SK-N-SH (cell line): ENCODE measurements around the gene ARHGEF6. TPM values are rescaled to one million over a fixed set of nuclear protein-coding genes. Genes with fewer than 3 reads are reported as not detected.

Source experiments
- CTCF ChIA-PET: fragments of 300-600, 350-600 bp; formaldehyde crosslinking; extraction: SDS; loops from one replicate; lab custom pipeline; 2021; lab: Yijun Ruan, JAX
- POLR2A ChIA-PET: fragments of 350-600 bp; sonication (Branson Sonifier 250); formaldehyde crosslinking; extraction: SDS; loops from one replicate; lab custom pipeline; 2020; ENCODE audit warnings: antibody characterized with exemption, inconsistent platforms; lab: Yijun Ruan, JAX
- DNase-seq: peaks from one replicate; pipeline ENCODE4 v3.0.0; 2012
- H2AFZ ChIP-seq: fragments of 200-600 bp; sonication (generic); 2 replicates; pipeline ENCODE4 v1.8.1; 2016; ENCODE audit warnings: antibody characterized with exemption, mild to moderate bottlenecking, low read depth
- H3F3A ChIP-seq: fragments of 200-600 bp; sonication (generic); replicated peaks from 2 replicates; pipeline ENCODE3; 2016; ENCODE audit warnings: antibody characterized with exemption, mild to moderate bottlenecking; ENCODE audit not compliant: insufficient read depth
- H3K27ac ChIP-seq, 2 experiments: fragments of 200-500 bp in 1 of 2; fragments of 200-600 bp in 1 of 2; sonication (Bioruptor generic) in 1 of 2; sonication (generic), shearing (Covaris generic) in 1 of 2; 2 replicates each; pipeline versions ENCODE4 v1.5.1 to v1.6.1; 2014 to 2016; ENCODE audit warnings: low read depth in 2 of 2, inconsistent platforms in 1 of 2, low read length in 1 of 2, mild to moderate bottlenecking in 1 of 2, mixed read lengths in 1 of 2
- H3K27me3 ChIP-seq: fragments of 200-600 bp; sonication (generic), shearing (Covaris generic); 2 replicates; pipeline ENCODE4 v1.6.1; 2016; ENCODE audit warnings: mixed run types; ENCODE audit not compliant: insufficient read depth
- H3K36me3 ChIP-seq, 2 experiments: fragments of 200-500 bp in 1 of 2; fragments of 200-600 bp in 1 of 2; sonication (Bioruptor generic) in 1 of 2; sonication (generic) in 1 of 2; replicated peaks in 1 of 2; 2 replicates each; pipeline versions ENCODE3 to v1.5.1; 2014 to 2016; ENCODE audit warnings: low read length in 1 of 2, mild to moderate bottlenecking in 1 of 2; ENCODE audit not compliant: insufficient read depth in 2 of 2, control insufficient read depth in 1 of 2
- H3K4me1 ChIP-seq, 2 experiments: fragments of 200-500 bp in 1 of 2; fragments of 200-600 bp in 1 of 2; sonication (Bioruptor generic) in 1 of 2; sonication (generic), shearing (Covaris generic) in 1 of 2; 2 replicates each; pipeline versions ENCODE4 v1.5.1 to v1.6.1; 2014 to 2016; ENCODE audit warnings: low read depth in 1 of 2, low read length in 1 of 2, mixed run types in 1 of 2; ENCODE audit not compliant: insufficient read depth in 2 of 2, control insufficient read depth in 1 of 2
- H3K4me2 ChIP-seq: fragments of 200-600 bp; sonication (generic), shearing (Covaris generic); 2 replicates; pipeline ENCODE4 v1.6.1; 2017; ENCODE audit warnings: mixed run types
- H3K4me3 ChIP-seq, 2 experiments: fragments of 200-500 bp in 1 of 2; fragments of 200-600 bp in 1 of 2; sonication (Bioruptor generic) in 1 of 2; sonication (generic), shearing (Covaris generic) in 1 of 2; 2 replicates each; pipeline versions ENCODE4 v1.5.1 to v1.8.1; 2014 to 2016; ENCODE audit warnings: low read depth in 2 of 2, inconsistent platforms in 1 of 2, low read length in 1 of 2, mild to moderate bottlenecking in 1 of 2, mixed read lengths in 1 of 2, moderate library complexity in 1 of 2
- H3K79me2 ChIP-seq: fragments of 200-600 bp; sonication (generic); 2 replicates; pipeline ENCODE4 v1.8.1; 2017; ENCODE audit warnings: mild to moderate bottlenecking; ENCODE audit not compliant: insufficient read depth
- H3K9ac ChIP-seq: fragments of 200-600 bp; sonication (generic); 2 replicates; pipeline ENCODE4 v1.6.1; 2017; ENCODE audit warnings: mixed run types
- H3K9me2 ChIP-seq: fragments of 200-600 bp; sonication (generic); 2 replicates; pipeline ENCODE4 v1.6.1; 2017; ENCODE audit warnings: mixed run types
- H3K9me3 ChIP-seq: fragments of 200-600 bp; sonication (generic); 2 replicates; pipeline ENCODE4 v1.6.1; 2017; ENCODE audit warnings: mixed run types, mild to moderate bottlenecking, moderate library complexity
- H4K20me1 ChIP-seq: fragments of 200-600 bp; sonication (generic); 2 replicates; pipeline ENCODE4 v1.6.1; 2017; ENCODE audit warnings: mild to moderate bottlenecking, mixed run types; ENCODE audit not compliant: insufficient read depth
- GABPA ChIP-seq: IDR thresholded peaks from 2 replicates; pipeline ENCODE4 v1.4.0; 2012; ENCODE audit warnings: low read depth, mild to moderate bottlenecking
- GATA2 ChIP-seq: sonication (generic); formaldehyde crosslinking; IDR thresholded peaks from 2 replicates; pipeline ENCODE4 v1.5.0; 2020; ENCODE audit warnings: mild to moderate bottlenecking, missing genetic modification reagents
- JUND ChIP-seq: IDR thresholded peaks from 2 replicates; pipeline ENCODE4 v1.4.0; 2012
- MAX ChIP-seq: IDR thresholded peaks from 2 replicates; pipeline ENCODE4 v1.4.0; 2012; ENCODE audit warnings: low read depth
- PBX3 ChIP-seq: IDR thresholded peaks from 2 replicates; pipeline ENCODE4; 2012
- RCOR1 ChIP-seq: fragments of 150-350 bp; IDR thresholded peaks from 2 replicates; pipeline ENCODE4 v1.6.1; 2017; ENCODE audit warnings: antibody characterized with exemption, low read length
- REST ChIP-seq: IDR thresholded peaks from 2 replicates; pipeline ENCODE4 v1.6.1; 2012; ENCODE audit warnings: mild to moderate bottlenecking, low read depth, low read length, moderate library complexity
- SIN3A ChIP-seq: IDR thresholded peaks from 2 replicates; pipeline ENCODE4 v1.6.1; 2012; ENCODE audit warnings: low read depth, mild to moderate bottlenecking, low read length, moderate library complexity, borderline replicate concordance
- SMC3 ChIP-seq: IDR thresholded peaks from 2 replicates; pipeline ENCODE4 v1.6.1; 2012; ENCODE audit warnings: low read depth, low read length, improper control_type of control experiment
- TAF1 ChIP-seq: IDR thresholded peaks from 2 replicates; pipeline ENCODE4 v1.6.1; 2012; ENCODE audit warnings: low read depth, mild to moderate bottlenecking, low read length, moderate library complexity, borderline replicate concordance
- USF1 ChIP-seq: IDR thresholded peaks from 2 replicates; pipeline ENCODE4 v1.4.0; 2012; ENCODE audit warnings: low read depth, borderline replicate concordance
- WGBS: methylation state at CpG from one replicate; pipeline ENCODE4 v1.1.6; 2017; ENCODE audit warnings: low lambda C conversion rate; 5-methylcytosine and 5-hydroxymethylcytosine counted together
- polyA plus RNA-seq, 3 experiments: library from polyadenylated mRNA; depleted of rRNA; stranded (reverse); fragments of >200 nt; gene quantifications; 2 replicates each; pipeline ENCODE4 v1.2.3, GENCODE V29; 2012

Gene ARHGEF6
- polyA plus RNA-seq, 1 of the 3 experiments (the other 2 are of a cell fraction): 2.7 TPM

- TF ChIP-seq PBX3 (no peak), REST (no peak), RCOR1 (no peak), JUND (no peak)
- TF ChIP-seq, all 33 proteins: peak for 0
These were observed 42.5 kb downstream of the ARHGEF6 start (continued) for GRCh38 chrX:136738049-136738729.

- Histone ChIP-seq H3K4me2 (no peak overlapping the region), H3K9me2 (no peaks in the 10 kb centered on the region), H3K4me1 (no peaks in the 10 kb centered on the region), H3K4me3 (no peak overlapping the region), H3K27me3 (no peaks in the 10 kb centered on the region; the same call in 1 of the 2 replicates), H3K79me2 (no peaks in the 10 kb centered on the region), H3K9me3 (no peaks in the 10 kb centered on the region), H2AFZ (no peak overlapping the region), H3K36me3 (no peaks in the 10 kb centered on the region), H3F3A (no peaks in the 10 kb centered on the region), H4K20me1 (no peaks in the 10 kb centered on the region), H3K27ac (no peak overlapping the region), H3K9ac (no peak overlapping the region)
- WGBS: 49% methylated on average over 7 of the region's 7 CpGs
- ChIA-PET CTCF (interaction anchor here (0.9 kb wide), 1 partner anchor 28 kb away, joined by 3 read pairs; no protein-coding TSS in a partner anchor), POLR2A (no interaction called here)
- no peak for DNase-seq
- TF ChIP-seq USF1: no peak
- no peak for TF ChIP-seq PBX3
- TF ChIP-seq SIN3A: no peak
- no peak for TF ChIP-seq RCOR1
- no peak for TF ChIP-seq GABPA
- TF ChIP-seq REST: no peak
- TF ChIP-seq GATA2 (CRISPR knock-in tag): no peak
- TF ChIP-seq TAF1: no peak
- TF ChIP-seq MAX: no peak
- TF ChIP-seq SMC3: no peak
These were observed 44.0 kb downstream of the ARHGEF6 start for GRCh38 chrX:136736690-136737089.
